A549 treated with AZD9567 at 1 μM for 4 hours (cell line): ENCODE results near the gene SPC25. TPM values are rescaled to one million over a fixed set of nuclear protein-coding genes. Genes with fewer than 3 reads are reported as not detected.

ENCODE experiments used
- total RNA-seq: library from RNA; stranded (reverse); fragments of 200-300 nt; extraction: Qiagen RNA extraction; gene quantifications from 5 replicates; pipeline ENCODE4 v1.2.3, GENCODE V29; 2022; ENCODE audit not compliant: insufficient read depth

Gene SPC25, protein sequence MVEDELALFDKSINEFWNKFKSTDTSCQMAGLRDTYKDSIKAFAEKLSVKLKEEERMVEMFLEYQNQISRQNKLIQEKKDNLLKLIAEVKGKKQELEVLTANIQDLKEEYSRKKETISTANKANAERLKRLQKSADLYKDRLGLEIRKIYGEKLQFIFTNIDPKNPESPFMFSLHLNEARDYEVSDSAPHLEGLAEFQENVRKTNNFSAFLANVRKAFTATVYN
- total RNA-seq: 15.0 to 25.6 TPM (median 18.8 TPM) in 5 replicates

DNA sequence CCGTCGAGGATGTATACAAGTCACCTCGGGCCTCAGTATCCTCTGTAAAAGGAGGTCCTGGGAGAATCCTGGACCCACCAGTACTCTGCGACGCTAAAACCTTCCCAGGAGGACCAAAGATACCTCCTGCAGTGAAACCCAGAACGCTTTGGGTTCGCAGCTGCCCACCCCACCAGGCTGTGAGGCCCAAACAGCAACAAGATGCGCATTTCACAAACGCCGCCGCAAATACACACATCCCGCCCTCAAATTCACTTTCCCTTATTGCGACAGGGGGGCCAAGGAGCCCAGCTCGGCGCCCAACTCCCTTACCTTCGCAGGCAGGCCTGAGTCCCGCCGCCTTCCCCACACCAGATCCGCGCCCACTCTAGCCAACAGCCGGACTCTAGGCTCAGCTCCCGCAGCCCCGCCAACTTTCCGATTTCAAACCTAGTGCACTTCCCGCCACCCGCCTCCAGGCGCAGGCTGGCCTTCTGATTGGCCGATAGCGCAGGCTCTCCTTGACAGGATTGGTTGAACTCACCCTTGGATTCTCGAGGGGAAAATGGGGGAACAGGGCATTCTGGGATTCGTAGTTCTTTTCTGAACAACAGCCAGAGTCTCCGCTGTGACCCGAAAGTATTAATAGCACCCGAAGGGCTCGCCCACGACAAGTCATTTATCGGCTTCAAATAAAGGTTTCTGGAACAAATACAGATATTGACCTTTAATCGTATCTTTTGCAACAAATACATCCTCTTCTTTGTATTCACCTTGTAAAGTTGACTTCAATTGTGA, at the start of gene SPC25:
Gene SPC25 (minus strand): TSS at position 425 of the 777 bp plus-strand sequence. CDS start 911 bp downstream, outside the sequence.

DNA sequence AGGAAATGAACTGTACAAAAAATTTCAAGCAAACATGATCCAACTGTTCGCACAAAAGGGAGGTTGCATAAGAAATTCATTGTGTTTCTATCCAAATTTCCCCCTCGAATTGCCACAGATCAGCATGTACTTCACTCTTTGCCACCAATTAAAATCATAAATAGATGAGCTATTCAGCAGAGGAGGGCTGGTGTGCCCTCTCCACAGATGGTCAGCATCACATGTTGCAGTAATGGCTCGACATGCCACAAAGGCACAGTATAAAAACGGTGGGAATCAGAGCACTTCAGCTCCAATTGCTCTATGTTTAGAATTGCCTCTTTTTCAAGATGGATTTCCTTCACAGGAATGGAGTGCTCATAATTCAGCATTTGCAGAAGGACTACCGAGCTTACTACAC, 10.8 kb upstream of the SPC25 start, which contains the start of gene G6PC2:
Gene G6PC2 (plus strand): TSS at position 289 of the 400 bp plus-strand sequence. CDS start 41 bp downstream, at position 330.

Other genes with a start within 250 kb of the SPC25 start
- 1.0 to 2.3 TPM (median 1.5 TPM) in 5 replicates for gene NOSTRIN, start 87.8 kb downstream of the SPC25 start, total RNA-seq
- not detected in 5 replicates for gene G6PC2, start 10.9 kb upstream of the SPC25 start, total RNA-seq
- 0.01 to 0.02 TPM in 2 of 5 replicates, not detected in the others for gene ABCB11, start 140.9 kb upstream of the SPC25 start, total RNA-seq
- 1.7 to 3.7 TPM (median 2.1 TPM) in 5 replicates for gene DHRS9, start 179.1 kb upstream of the SPC25 start, total RNA-seq